22Rv1 (cell line): ENCODE data around the gene ARVCF.

ENCODE experiments used
- H3K27ac ChIP-seq: fragments of 450-650 bp; 2 replicates; pipeline ENCODE4 v1.5.1; 2017
- CTCF ChIP-seq: fragments of 450-650 bp; IDR thresholded peaks from 2 replicates; pipeline ENCODE4 v1.5.1; 2017; ENCODE audit warnings: mild to moderate bottlenecking
- ZFX ChIP-seq: fragments of 450-650 bp; IDR thresholded peaks from 2 replicates; pipeline ENCODE4 v1.6.1; 2017; ENCODE audit warnings: antibody characterized with exemption, borderline replicate concordance

The ARVCF gene

GRCh38 chr22:20017622-20017958 is 967 bp upstream of the ARVCF start:
- H3K27ac ChIP-seq = no peak overlapping the region
- TF ChIP-seq ZFX (no peak), CTCF (no peak)

DNA sequence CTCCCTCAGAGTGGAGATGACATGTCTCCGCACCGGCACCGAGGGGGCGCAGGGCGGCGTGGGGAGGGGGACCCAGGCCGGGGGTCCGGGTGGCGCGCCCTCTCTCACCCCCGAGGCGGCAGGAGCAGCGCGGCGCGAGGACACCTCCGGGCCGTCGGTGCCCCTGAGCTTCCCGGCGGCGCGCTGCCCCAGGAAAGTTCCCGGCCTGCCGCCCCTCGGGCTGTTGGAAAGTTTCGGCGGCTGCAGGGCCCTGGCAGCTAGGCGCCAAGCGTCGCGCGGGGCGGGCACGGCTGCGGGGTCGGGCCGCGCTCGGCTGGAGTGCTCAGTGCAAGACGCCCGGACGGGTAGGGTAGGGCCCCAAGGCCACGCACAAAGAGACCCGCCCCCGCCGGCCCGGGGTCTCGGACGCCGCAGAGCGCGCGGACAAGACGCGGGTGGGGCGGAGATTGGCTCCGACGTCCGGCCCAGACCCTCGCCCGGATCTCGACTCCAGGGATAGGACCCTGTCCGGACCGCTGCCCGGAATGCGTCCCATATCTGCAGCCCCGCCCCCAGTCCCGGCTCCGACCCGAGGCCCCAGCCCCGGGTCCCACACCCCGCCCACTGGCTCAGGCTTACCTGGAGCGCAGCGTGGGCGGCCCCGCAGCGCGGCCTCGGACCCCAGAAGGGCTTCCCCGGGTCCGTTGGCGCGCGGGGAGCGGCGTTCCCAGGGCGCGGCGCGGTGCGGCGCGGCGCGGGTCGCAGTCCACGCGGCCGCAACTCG is 471 bp downstream of the ARVCF start:
- no peak for TF ChIP-seq ZFX
- TF ChIP-seq CTCF = no peak
- peak overlapping the region; percentile 54 for H3K27ac ChIP-seq

GRCh38 chr22:20015187-20015625 is 1.4 kb downstream of the ARVCF start:
- H3K27ac ChIP-seq = 0 out of 2 replicates have a peak overlapping the region, but pooled peaks have one; percentile 54
- TF ChIP-seq CTCF (no peak), ZFX (no peak)

DNA sequence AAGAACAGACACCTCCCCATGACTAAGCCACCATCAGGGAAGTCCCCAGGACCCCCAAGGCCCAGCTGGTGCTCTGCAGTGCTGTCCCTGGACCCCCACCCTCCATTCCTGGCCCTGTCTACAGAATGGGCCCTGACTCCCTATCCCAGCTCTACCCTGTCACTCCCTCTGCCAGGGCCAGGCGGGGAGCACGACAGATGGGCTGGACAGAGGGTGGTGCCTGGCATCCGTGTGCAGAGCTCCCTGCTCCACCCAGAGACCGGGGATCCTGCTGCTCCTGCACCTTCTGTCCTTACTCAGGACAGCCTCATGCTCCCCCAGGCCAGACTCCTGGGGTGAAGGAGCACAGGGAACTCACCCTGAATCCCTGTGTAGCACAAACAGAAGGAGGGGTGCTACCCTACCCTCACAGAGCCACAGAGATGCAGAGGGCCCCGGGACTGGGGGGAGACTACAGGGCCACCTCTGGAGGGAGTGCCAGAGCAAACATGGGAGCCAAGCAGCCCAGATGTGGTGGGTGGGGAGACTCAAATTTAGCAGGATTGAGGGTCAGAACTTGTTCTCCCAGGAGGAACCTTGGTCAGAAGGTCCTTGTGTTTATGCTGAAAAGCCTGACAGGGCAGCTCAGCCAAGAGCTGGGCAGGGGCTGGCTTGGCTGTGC is 2.0 kb downstream of the ARVCF start:
- TF ChIP-seq ZFX (no peak), CTCF (no peak)
- no peak overlapping the region for H3K27ac ChIP-seq

DNA sequence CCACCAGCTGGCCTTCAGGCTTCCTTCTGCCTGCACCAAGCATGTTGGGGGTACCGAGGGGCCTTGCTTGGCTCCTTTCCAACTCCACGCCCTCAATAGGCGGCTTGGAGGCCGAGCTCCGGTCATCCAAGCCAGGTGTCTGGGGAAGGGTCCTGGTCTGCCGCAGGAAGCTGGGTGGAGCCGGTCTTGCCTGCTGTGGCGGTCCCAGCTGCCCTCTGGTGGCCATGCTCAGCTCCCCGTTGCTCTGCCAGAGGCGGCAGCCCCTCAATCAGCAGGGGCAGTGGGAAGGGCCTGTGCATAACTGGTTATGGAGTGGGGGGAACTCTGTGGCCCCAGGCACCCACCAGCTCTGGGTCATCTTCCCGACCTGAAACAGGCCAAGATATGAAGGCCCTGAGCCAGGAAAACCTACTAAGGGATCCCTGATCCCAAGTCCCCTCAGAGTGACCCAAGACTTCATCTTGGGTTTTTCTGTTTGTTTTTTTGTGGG is 3.2 kb downstream of the ARVCF start:
- no peak overlapping the region for H3K27ac ChIP-seq
- TF ChIP-seq CTCF = peak; percentile 37
- TF ChIP-seq ZFX = no peak

DNA sequence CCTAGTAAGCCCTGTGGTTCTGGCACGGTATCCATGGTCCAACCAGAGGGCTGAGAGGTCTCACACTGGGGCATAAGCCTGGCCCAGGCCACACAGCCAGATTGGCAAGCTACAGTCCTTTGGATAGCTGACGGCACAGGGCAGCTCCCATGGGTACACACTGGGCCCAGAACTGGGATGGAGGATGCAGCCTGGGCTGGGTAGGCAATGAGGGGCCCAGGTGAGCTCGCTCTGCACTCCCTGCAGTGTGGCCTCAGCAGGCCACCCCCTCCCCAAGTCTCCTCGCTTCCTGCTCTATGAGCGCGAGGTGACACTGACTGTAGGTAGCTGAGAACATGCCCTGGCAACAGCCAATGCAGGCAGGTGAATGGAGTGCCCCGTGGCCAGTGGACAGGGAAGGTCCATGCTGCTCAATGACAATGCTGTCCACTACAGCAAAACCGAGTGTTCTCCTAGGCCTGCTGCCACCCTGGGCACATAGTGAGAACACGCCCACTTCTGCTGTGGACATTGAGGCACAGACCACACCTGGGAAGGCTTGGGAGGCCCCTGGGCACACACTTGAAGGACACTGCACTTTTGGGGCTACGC is 3.8 kb downstream of the ARVCF start:
- H3K27ac ChIP-seq = no peak overlapping the region
- TF ChIP-seq CTCF (no peak), ZFX (no peak)
